Measurements from ENCODE around the gene NKX6-2. TPM values are rescaled to one million over a fixed set of nuclear protein-coding genes. Genes with fewer than 3 reads are reported as not detected.
"Not testable (repeated sequence)": the region's sequence is repeated elsewhere in the genome, so short reads cannot be mapped to it uniquely, and the experiment has no call there.

Gene NKX6-2
- total RNA-seq, 1 experiment from 2014 or later = not detected

DNA sequence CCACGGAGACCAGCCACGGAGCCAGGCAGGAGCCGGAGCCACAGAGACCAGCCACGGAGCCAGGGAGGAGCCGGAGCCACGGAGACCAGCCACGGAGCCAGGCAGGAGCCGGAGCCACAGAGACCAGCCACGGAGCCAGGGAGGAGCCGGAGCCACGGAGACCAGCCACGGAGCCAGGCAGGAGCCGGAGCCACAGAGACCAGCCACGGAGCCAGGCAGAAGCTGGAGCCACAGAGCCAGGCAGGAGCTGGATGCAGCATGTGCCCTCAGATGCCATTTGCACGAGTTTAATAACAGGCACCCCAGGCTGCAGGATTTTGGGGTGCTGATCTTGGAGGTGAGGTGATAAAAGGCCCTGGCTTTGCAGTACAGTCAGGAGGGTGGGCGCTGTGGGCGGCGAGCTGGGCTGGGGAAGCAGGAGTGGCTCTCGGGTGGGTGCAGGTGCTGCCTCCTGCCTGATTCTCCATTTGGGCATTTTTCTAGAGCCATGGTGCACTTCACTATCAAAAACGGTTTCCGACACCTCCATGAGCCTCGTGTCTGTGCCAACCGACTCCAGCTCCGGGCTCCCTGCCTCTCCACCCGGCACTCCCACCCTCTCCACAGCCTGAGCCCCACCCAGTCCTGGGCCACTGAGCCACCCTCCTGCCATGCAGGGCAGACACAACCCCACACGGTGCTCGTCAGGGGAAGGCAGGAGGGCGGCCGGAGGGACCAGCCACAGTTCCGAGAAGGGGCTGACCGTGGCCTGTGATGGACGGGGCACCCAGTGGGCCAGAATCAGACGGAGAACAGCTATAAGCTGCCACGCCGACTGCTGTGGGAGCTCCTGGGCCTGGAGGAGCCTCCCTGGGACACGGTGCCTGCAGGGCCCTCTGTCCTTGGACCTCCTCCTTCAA, 40.8 kb upstream of the NKX6-2 start:
- no peak overlapping the region for H3K27ac Mint-ChIP-seq (ENCODE audit: unreplicated experiment)

DNA sequence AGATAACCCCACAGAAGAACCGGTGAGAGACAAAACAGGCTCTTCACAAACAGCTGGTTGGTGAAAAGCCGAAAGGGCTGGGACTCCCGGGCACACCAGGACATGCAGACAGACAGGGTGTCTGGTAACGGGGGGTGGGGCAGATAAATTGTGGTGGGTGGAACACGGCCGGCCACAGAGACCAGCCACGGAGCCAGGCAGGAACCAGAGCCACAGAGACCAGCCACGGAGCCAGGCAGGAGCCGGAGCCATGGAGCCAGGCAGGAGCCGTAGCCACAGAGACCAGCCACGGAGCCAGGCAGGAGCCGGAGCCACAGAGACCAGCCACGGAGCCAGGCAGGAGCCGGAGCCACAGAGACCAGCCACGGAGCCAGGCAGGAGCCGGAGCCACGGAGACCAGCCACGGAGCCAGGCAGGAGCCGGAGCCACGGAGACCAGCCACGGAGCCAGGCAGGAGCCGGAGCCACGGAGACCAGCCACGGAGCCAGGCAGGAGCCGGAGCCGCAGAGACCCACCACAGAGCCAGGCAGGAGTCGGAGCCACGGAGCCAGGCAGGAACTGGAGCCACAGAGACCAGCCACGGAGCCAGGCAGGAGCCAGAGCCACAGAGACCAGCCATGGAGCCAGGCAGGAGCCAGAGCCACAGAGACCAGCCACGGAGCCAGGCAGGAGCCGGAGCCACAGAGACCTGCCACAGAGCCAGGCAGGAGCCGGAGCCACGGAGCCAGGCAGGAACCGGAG, 40.0 kb upstream of the NKX6-2 start:
- H3K27me3 ChIP-seq (replicated peaks; ENCODE audit: control insufficient read depth, insufficient read depth, low read length); H3K36me3 ChIP-seq (ENCODE audit: control insufficient read depth, insufficient read depth, low read length); H3K9me3 ChIP-seq; H3K4me1 ChIP-seq; BruUV-seq (replicated peaks); CTCF ChIA-PET; H3K4me3 Mint-ChIP-seq (ENCODE audit: unreplicated experiment); H3K4me3 ChIP-seq (ENCODE audit: low read depth, low read length); H3K36me3 Mint-ChIP-seq (ENCODE audit: insufficient read depth, unreplicated experiment); intact Hi-C loops (cut with micrococcal nuclease; ENCODE audit: unreplicated experiment); H3K27ac Mint-ChIP-seq (ENCODE audit: unreplicated experiment); POLR2A ChIA-PET; H3K4me1 Mint-ChIP-seq (ENCODE audit: low read depth, unreplicated experiment): not testable (repeated sequence)
- peak in 1 of 2 experiments; percentile 19 for DNase-seq
- Mint-ChIP-seq H3K27me3 (ENCODE audit: insufficient read depth, unreplicated experiment) (peaks cover 22% of the 10 kb centered on the region), H3K9me3 (ENCODE audit: unreplicated experiment) (peaks cover 10% of the 10 kb centered on the region)

More for the DNA sequence above, 40.8 kb upstream of the NKX6-2 start:
- H3K4me3 Mint-ChIP-seq (ENCODE audit: unreplicated experiment) = no peak overlapping the region
- TF ChIP-seq, protein P1, sequence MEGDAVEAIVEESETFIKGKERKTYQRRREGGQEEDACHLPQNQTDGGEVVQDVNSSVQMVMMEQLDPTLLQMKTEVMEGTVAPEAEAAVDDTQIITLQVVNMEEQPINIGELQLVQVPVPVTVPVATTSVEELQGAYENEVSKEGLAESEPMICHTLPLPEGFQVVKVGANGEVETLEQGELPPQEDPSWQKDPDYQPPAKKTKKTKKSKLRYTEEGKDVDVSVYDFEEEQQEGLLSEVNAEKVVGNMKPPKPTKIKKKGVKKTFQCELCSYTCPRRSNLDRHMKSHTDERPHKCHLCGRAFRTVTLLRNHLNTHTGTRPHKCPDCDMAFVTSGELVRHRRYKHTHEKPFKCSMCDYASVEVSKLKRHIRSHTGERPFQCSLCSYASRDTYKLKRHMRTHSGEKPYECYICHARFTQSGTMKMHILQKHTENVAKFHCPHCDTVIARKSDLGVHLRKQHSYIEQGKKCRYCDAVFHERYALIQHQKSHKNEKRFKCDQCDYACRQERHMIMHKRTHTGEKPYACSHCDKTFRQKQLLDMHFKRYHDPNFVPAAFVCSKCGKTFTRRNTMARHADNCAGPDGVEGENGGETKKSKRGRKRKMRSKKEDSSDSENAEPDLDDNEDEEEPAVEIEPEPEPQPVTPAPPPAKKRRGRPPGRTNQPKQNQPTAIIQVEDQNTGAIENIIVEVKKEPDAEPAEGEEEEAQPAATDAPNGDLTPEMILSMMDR (IDR thresholded peaks at IDR 0.05; ENCODE audit: insufficient read depth in 1 of 2, low read depth in 1 of 2, low read length in 1 of 2, severe bottlenecking in 1 of 2, unreplicated experiment in 1 of 2) = no peak
- intact Hi-C loops (cut with micrococcal nuclease; ENCODE audit: unreplicated experiment) = no loop called here
- H3K36me3 ChIP-seq (ENCODE audit: control insufficient read depth, insufficient read depth, low read length) = no peaks in the 10 kb centered on the region
- BruUV-seq (replicated peaks) = no TSS peak
- peaks cover 6% of the 10 kb centered on the region for H3K9me3 ChIP-seq
- peaks cover 25% of the 10 kb centered on the region for H3K27me3 Mint-ChIP-seq (ENCODE audit: insufficient read depth, unreplicated experiment)
- H3K4me3 ChIP-seq (ENCODE audit: low read depth, low read length) = no peak overlapping the region
- H3K36me3 Mint-ChIP-seq (ENCODE audit: insufficient read depth, unreplicated experiment) = peaks cover 9% of the 10 kb centered on the region
- peaks cover 10% of the 10 kb centered on the region for H3K9me3 Mint-ChIP-seq (ENCODE audit: unreplicated experiment)
- H3K27me3 ChIP-seq (replicated peaks; ENCODE audit: control insufficient read depth, insufficient read depth, low read length) = no peaks in the 10 kb centered on the region
- no peaks in the 10 kb centered on the region for H3K4me1 ChIP-seq
- CTCF ChIA-PET = no interaction called here
- H3K4me1 Mint-ChIP-seq (ENCODE audit: low read depth, unreplicated experiment) = no peaks in the 10 kb centered on the region
- POLR2A ChIA-PET = no interaction called here
- no peak for DNase-seq

DNA sequence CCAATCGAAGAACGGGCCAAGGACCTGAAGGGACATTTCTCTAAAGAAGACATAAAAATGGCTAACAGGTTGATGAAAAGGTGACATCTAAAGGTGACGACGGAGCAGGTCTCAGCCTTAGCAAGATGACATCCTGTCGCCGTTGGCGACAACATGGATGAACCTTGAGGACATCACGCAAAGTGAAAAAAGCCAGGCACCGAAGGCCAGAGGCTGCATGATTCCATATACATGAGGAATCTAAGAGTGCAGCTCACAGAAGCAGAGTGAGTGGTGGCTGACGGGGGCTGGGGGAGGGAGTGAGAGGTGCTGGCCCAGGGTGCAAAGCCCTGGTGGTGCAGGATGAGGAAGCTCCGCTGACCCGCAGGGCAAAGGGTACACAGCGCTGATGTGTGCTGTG, 34.1 kb upstream of the NKX6-2 start:
- peaks cover 21% of the 10 kb centered on the region for H3K27me3 Mint-ChIP-seq (ENCODE audit: insufficient read depth, unreplicated experiment)
- no peaks in the 10 kb centered on the region for H3K36me3 Mint-ChIP-seq (ENCODE audit: insufficient read depth, unreplicated experiment)
- H3K27ac Mint-ChIP-seq (ENCODE audit: unreplicated experiment) = no peak overlapping the region
- DNase-seq = no peak
- TF ChIP-seq, protein P1 (IDR thresholded peaks at IDR 0.05; ENCODE audit: insufficient read depth in 1 of 2, low read depth in 1 of 2, low read length in 1 of 2, severe bottlenecking in 1 of 2, unreplicated experiment in 1 of 2) = no peak
- Histone ChIP-seq H3K4me3 (ENCODE audit: low read depth, low read length) (no peak overlapping the region), H3K27me3 (replicated peaks; ENCODE audit: control insufficient read depth, insufficient read depth, low read length) (no peaks in the 10 kb centered on the region), H3K36me3 (ENCODE audit: control insufficient read depth, insufficient read depth, low read length) (no peaks in the 10 kb centered on the region), H3K4me1 (no peaks in the 10 kb centered on the region), H3K9me3 (no peaks in the 10 kb centered on the region; the same call in 1 of the 2 replicates)
- no TSS peak for BruUV-seq (replicated peaks)
- no peak overlapping the region for H3K4me3 Mint-ChIP-seq (ENCODE audit: unreplicated experiment)
- peaks cover 8% of the 10 kb centered on the region for H3K4me1 Mint-ChIP-seq (ENCODE audit: low read depth, unreplicated experiment)
- intact Hi-C loops (cut with micrococcal nuclease; ENCODE audit: unreplicated experiment) = no loop called here
- ChIA-PET CTCF (no interaction called here), POLR2A (no interaction called here)
- peaks cover 17% of the 10 kb centered on the region for H3K9me3 Mint-ChIP-seq (ENCODE audit: unreplicated experiment)

All from Caco-2 (cell line).